GM19035 (cell line): ENCODE data around the gene MS4A6A.
"Not testable (repeated sequence)": the region's sequence is repeated elsewhere in the genome, so short reads cannot be mapped to it uniquely, and the experiment has no call there.

Source experiments
- ATAC-seq: cut with Tn5 transposase; IDR thresholded peaks from one replicate; pipeline ENCODE4 v1.9.1; 2021; ENCODE audit not compliant: unreplicated experiment

Gene MS4A6A

GRCh38 chr11:60130496-60130895 is 52.4 kb downstream of the MS4A6A start:
- ATAC-seq = no peak

GRCh38 chr11:60129853-60130252 is 53.0 kb downstream of the MS4A6A start:
- no peak for ATAC-seq

- not testable (repeated sequence) for ATAC-seq
Observed at GRCh38 chr11:60128866-60129265, 54.0 kb downstream of the MS4A6A start.

GRCh38 chr11:60128376-60128775 is 54.5 kb downstream of the MS4A6A start:
- ATAC-seq = no peak

- no peak for ATAC-seq
Observed at GRCh38 chr11:60127311-60127811, 55.5 kb downstream of the MS4A6A start.

GRCh38 chr11:60125956-60126585 is 56.8 kb downstream of the MS4A6A start:
- ATAC-seq = no peak

- no peak for ATAC-seq
Observed at GRCh38 chr11:60124802-60125432, 58.0 kb downstream of the MS4A6A start.
